Panc1 (cell line): ENCODE measurements around the gene SUPT3H.

ENCODE experiments used
- CTCF ChIP-seq: fragments of 450-650 bp; IDR thresholded peaks from 2 replicates; pipeline ENCODE4 v1.5.1; 2017; ENCODE audit warnings: mild to moderate bottlenecking
- POLR2AphosphoS5 ChIP-seq: IDR thresholded peaks from 2 replicates; pipeline ENCODE4 v1.6.1; 2012; ENCODE audit warnings: mild to moderate bottlenecking, low read depth, low read length, moderate library complexity
- REST ChIP-seq, 2 experiments: IDR thresholded peaks; 2 replicates each; pipeline ENCODE4 v1.6.1; 2011 to 2012; ENCODE audit warnings: low read depth in 2 of 2, control low read depth in 1 of 2, low read length in 1 of 2, mild to moderate bottlenecking in 1 of 2, moderate library complexity in 1 of 2; ENCODE audit not compliant: insufficient read depth in 1 of 2
- SIN3A ChIP-seq: IDR thresholded peaks from 2 replicates; pipeline ENCODE4 v1.6.1; 2012; ENCODE audit warnings: low read depth, mild to moderate bottlenecking, low read length, moderate library complexity, borderline replicate concordance; ENCODE audit not compliant: insufficient read depth

GRCh38 chr6:45398075-45398813 is 20.5 kb upstream of the SUPT3H start:
- TF ChIP-seq CTCF: no peak
- TF ChIP-seq POLR2AphosphoS5: no peak
- no peak for TF ChIP-seq SIN3A
- no peak for TF ChIP-seq REST (IDR thresholded peaks at IDR 0.05; ENCODE audit: insufficient read depth in 1 of 2, low read depth in 2 of 2, low read length in 1 of 2)
